ENCODE measurements around the gene DLL1.
"Not testable (repeated sequence)": the region's sequence is repeated elsewhere in the genome, so short reads cannot be mapped to it uniquely, and the experiment has no call there.

Gene DLL1

GRCh38 chr6:170267688-170268087 lies 23.2 kb downstream of the DLL1 start:
- FAIRE-seq: no peak

- FAIRE-seq: no peak
Observed at GRCh38 chr6:170266061-170266825, 24.6 kb downstream of the DLL1 start.

GRCh38 chr6:170265655-170266054 lies 25.2 kb downstream of the DLL1 start:
- no peak for FAIRE-seq

- not testable (repeated sequence) for FAIRE-seq
Observed at GRCh38 chr6:170264644-170265043, 26.2 kb downstream of the DLL1 start.

- FAIRE-seq: no peak
Observed at GRCh38 chr6:170264086-170264485, 26.8 kb downstream of the DLL1 start.

- FAIRE-seq: no peak
Observed at GRCh38 chr6:170263410-170263809, 27.5 kb downstream of the DLL1 start.

GRCh38 chr6:170262489-170263088 lies 28.3 kb downstream of the DLL1 start:
- FAIRE-seq: no peak

- no peak for FAIRE-seq
Observed at GRCh38 chr6:170261643-170262488, 29.0 kb downstream of the DLL1 start.

- FAIRE-seq: no peak
Observed at GRCh38 chr6:170260686-170261085, 30.2 kb downstream of the DLL1 start.

GRCh38 chr6:170259278-170259677 lies 31.6 kb downstream of the DLL1 start:
- FAIRE-seq: no peak

- FAIRE-seq: no peak
Observed at GRCh38 chr6:170258407-170258806, 32.5 kb downstream of the DLL1 start.

- no peak for FAIRE-seq
Observed at GRCh38 chr6:170257376-170257775, 33.5 kb downstream of the DLL1 start.

GRCh38 chr6:170256641-170257040 lies 34.2 kb downstream of the DLL1 start:
- FAIRE-seq: no peak

- FAIRE-seq: no peak
Observed at GRCh38 chr6:170255426-170256125, 35.3 kb downstream of the DLL1 start.

GRCh38 chr6:170254315-170255213 lies 36.3 kb downstream of the DLL1 start:
- no peak for FAIRE-seq

- FAIRE-seq: no peak
Observed at GRCh38 chr6:170253910-170254269, 37.0 kb downstream of the DLL1 start.

- no peak for FAIRE-seq
Observed at GRCh38 chr6:170253226-170253909, 37.5 kb downstream of the DLL1 start.

GRCh38 chr6:170251776-170252571 lies 38.9 kb downstream of the DLL1 start:
- FAIRE-seq: no peak

GRCh38 chr6:170250981-170251775 lies 39.7 kb downstream of the DLL1 start:
- FAIRE-seq: no peak

GRCh38 chr6:170250455-170250854 lies 40.4 kb downstream of the DLL1 start:
- FAIRE-seq: no peak
